ENCODE measurements around the gene ZWILCH.
"Not testable (repeated sequence)": the region's sequence is repeated elsewhere in the genome, so short reads cannot be mapped to it uniquely, and the experiment has no call there.

The ZWILCH gene

GRCh38 chr15:66580643-66581042, 75.5 kb downstream of the ZWILCH start:
- no peak overlapping the region for H3K27ac Mint-ChIP-seq

GRCh38 chr15:66581972-66582537, 76.9 kb downstream of the ZWILCH start:
- Mint-ChIP-seq H3K27me3 (no peaks in the 10 kb centered on the region), H3K9me3 (no peaks in the 10 kb centered on the region), H3K4me1 (no peaks in the 10 kb centered on the region), H3K27ac (no peak overlapping the region), H3K4me3 (no peak overlapping the region), H3K36me3 (no peaks in the 10 kb centered on the region)

More at GRCh38 chr15:66580643-66581042, 75.5 kb downstream of the ZWILCH start:
- Mint-ChIP-seq H3K36me3 (no peaks in the 10 kb centered on the region), H3K4me1 (no peaks in the 10 kb centered on the region), H3K4me3 (no peak overlapping the region), H3K9me3 (no peaks in the 10 kb centered on the region), H3K27me3 (no peaks in the 10 kb centered on the region)

- Mint-ChIP-seq H3K4me1 (no peaks in the 10 kb centered on the region), H3K27ac (no peak overlapping the region), H3K36me3 (no peaks in the 10 kb centered on the region), H3K27me3 (peaks cover 4% of the 10 kb centered on the region), H3K4me3 (no peak overlapping the region), H3K9me3 (no peaks in the 10 kb centered on the region)
These were observed 81.2 kb downstream of the ZWILCH start for GRCh38 chr15:66586155-66586976.

GRCh38 chr15:66587020-66587419, 81.9 kb downstream of the ZWILCH start:
- H3K27me3 Mint-ChIP-seq, result peaks cover 4% of the 10 kb centered on the region
- no peaks in the 10 kb centered on the region for H3K4me1 Mint-ChIP-seq
- no peaks in the 10 kb centered on the region for H3K9me3 Mint-ChIP-seq
- H3K27ac Mint-ChIP-seq, result no peak overlapping the region
- no peak overlapping the region for H3K4me3 Mint-ChIP-seq
- no peaks in the 10 kb centered on the region for H3K36me3 Mint-ChIP-seq

- H3K36me3 Mint-ChIP-seq, result no peaks in the 10 kb centered on the region
- no peaks in the 10 kb centered on the region for H3K9me3 Mint-ChIP-seq
- H3K4me3 Mint-ChIP-seq, result no peak overlapping the region
- H3K27ac Mint-ChIP-seq, result no peak overlapping the region
- H3K4me1 Mint-ChIP-seq, result no peaks in the 10 kb centered on the region
- H3K27me3 Mint-ChIP-seq, result peaks cover 6% of the 10 kb centered on the region
These were observed 82.6 kb downstream of the ZWILCH start for GRCh38 chr15:66587749-66588148.

GRCh38 chr15:66588537-66588936, 83.4 kb downstream of the ZWILCH start:
- H3K4me1 Mint-ChIP-seq, result no peaks in the 10 kb centered on the region
- H3K27me3 Mint-ChIP-seq, result peaks cover 8% of the 10 kb centered on the region
- H3K9me3 Mint-ChIP-seq, result no peaks in the 10 kb centered on the region
- H3K36me3 Mint-ChIP-seq, result no peaks in the 10 kb centered on the region
- H3K27ac Mint-ChIP-seq, result no peak overlapping the region
- no peak overlapping the region for H3K4me3 Mint-ChIP-seq

- Mint-ChIP-seq H3K4me3 (no peak overlapping the region), H3K27me3 (peaks cover 8% of the 10 kb centered on the region), H3K36me3 (no peaks in the 10 kb centered on the region)
These were observed 83.8 kb downstream of the ZWILCH start for GRCh38 chr15:66588971-66589370.

GRCh38 chr15:66589429-66589828, 84.3 kb downstream of the ZWILCH start:
- H3K4me3 Mint-ChIP-seq, H3K4me1 Mint-ChIP-seq, H3K27me3 Mint-ChIP-seq, H3K27ac Mint-ChIP-seq, H3K9me3 Mint-ChIP-seq, H3K36me3 Mint-ChIP-seq: not testable (repeated sequence)

More at GRCh38 chr15:66588971-66589370, 83.8 kb downstream of the ZWILCH start:
- no peaks in the 10 kb centered on the region for H3K4me1 Mint-ChIP-seq
- no peaks in the 10 kb centered on the region for H3K9me3 Mint-ChIP-seq
- H3K27ac Mint-ChIP-seq, result no peak overlapping the region

GRCh38 chr15:66590435-66590834, 85.3 kb downstream of the ZWILCH start:
- Mint-ChIP-seq H3K27me3 (peaks cover 8% of the 10 kb centered on the region), H3K36me3 (no peaks in the 10 kb centered on the region), H3K9me3 (no peaks in the 10 kb centered on the region), H3K4me3 (no peak overlapping the region), H3K4me1 (no peaks in the 10 kb centered on the region), H3K27ac (no peak overlapping the region)

GRCh38 chr15:66591322-66591862, 86.3 kb downstream of the ZWILCH start:
- Mint-ChIP-seq H3K27ac (no peak overlapping the region), H3K9me3 (no peaks in the 10 kb centered on the region), H3K27me3 (peaks cover 8% of the 10 kb centered on the region), H3K36me3 (no peaks in the 10 kb centered on the region), H3K4me3 (no peak overlapping the region), H3K4me1 (no peaks in the 10 kb centered on the region)

- no peak overlapping the region for H3K4me3 Mint-ChIP-seq
- no peak overlapping the region for H3K27ac Mint-ChIP-seq
- peaks cover 8% of the 10 kb centered on the region for H3K27me3 Mint-ChIP-seq
- H3K9me3 Mint-ChIP-seq, result no peaks in the 10 kb centered on the region
- H3K36me3 Mint-ChIP-seq, result no peaks in the 10 kb centered on the region
- no peaks in the 10 kb centered on the region for H3K4me1 Mint-ChIP-seq
These were observed 87.5 kb downstream of the ZWILCH start for GRCh38 chr15:66592505-66593218.

- Mint-ChIP-seq H3K4me3 (no peak overlapping the region), H3K27ac (no peak overlapping the region), H3K27me3 (peaks cover 6% of the 10 kb centered on the region), H3K36me3 (no peaks in the 10 kb centered on the region), H3K9me3 (no peaks in the 10 kb centered on the region), H3K4me1 (peaks cover 4% of the 10 kb centered on the region)
These were observed 88.2 kb downstream of the ZWILCH start for GRCh38 chr15:66593219-66593780.

- H3K27ac Mint-ChIP-seq, result no peak overlapping the region
- H3K4me1 Mint-ChIP-seq, result peaks cover 7% of the 10 kb centered on the region
- H3K27me3 Mint-ChIP-seq, result peaks cover 6% of the 10 kb centered on the region
- H3K4me3 Mint-ChIP-seq, result no peak overlapping the region
- no peaks in the 10 kb centered on the region for H3K36me3 Mint-ChIP-seq
- no peaks in the 10 kb centered on the region for H3K9me3 Mint-ChIP-seq
These were observed 89.2 kb downstream of the ZWILCH start for GRCh38 chr15:66594344-66594743.

- Mint-ChIP-seq H3K27me3 (peaks cover 6% of the 10 kb centered on the region), H3K36me3 (no peaks in the 10 kb centered on the region), H3K27ac (no peak overlapping the region), H3K9me3 (no peaks in the 10 kb centered on the region), H3K4me3 (no peak overlapping the region), H3K4me1 (peaks cover 7% of the 10 kb centered on the region)
These were observed 89.7 kb downstream of the ZWILCH start for GRCh38 chr15:66594836-66595235.

GRCh38 chr15:66595332-66595731, 90.2 kb downstream of the ZWILCH start:
- Mint-ChIP-seq H3K9me3 (no peaks in the 10 kb centered on the region), H3K36me3 (no peaks in the 10 kb centered on the region), H3K27ac (no peak overlapping the region), H3K4me3 (no peak overlapping the region), H3K4me1 (peaks cover 7% of the 10 kb centered on the region), H3K27me3 (peaks cover 6% of the 10 kb centered on the region)
